ENCODE measurements around the gene THSD1. TPM values are rescaled to one million over a fixed set of nuclear protein-coding genes. Genes with fewer than 3 reads are reported as not detected.
"Not testable (repeated sequence)": the region's sequence is repeated elsewhere in the genome, so short reads cannot be mapped to it uniquely, and the experiment has no call there.

The THSD1 gene
- polyA plus RNA-seq, 3 donors: 7.5 to 8.0 (median 7.8) TPM

GRCh38 chr13:52411629-52412028, 5.7 kb upstream of the THSD1 start:
- no peak for DNase-seq (ENCODE audit: low read depth in 3 of 3, low spot score in 2 of 3)

GRCh38 chr13:52408071-52408658, 2.2 kb upstream of the THSD1 start:
- not testable (repeated sequence) for DNase-seq (ENCODE audit: low read depth in 3 of 3, low spot score in 2 of 3)

GRCh38 chr13:52407436-52407835, 1.5 kb upstream of the THSD1 start:
- DNase-seq (ENCODE audit: low read depth in 3 of 3, low spot score in 2 of 3): not testable (repeated sequence)

- no peak for DNase-seq (ENCODE audit: low read depth in 3 of 3, low spot score in 2 of 3)
Measured at GRCh38 chr13:52406629-52407028, 657 bp upstream of the THSD1 start.

GRCh38 chr13:52405369-52405766, 604 bp downstream of the THSD1 start:
- no peak for DNase-seq (ENCODE audit: low read depth in 3 of 3, low spot score in 2 of 3)

GRCh38 chr13:52399708-52400107, 6.3 kb downstream of the THSD1 start:
- DNase-seq (ENCODE audit: low read depth in 3 of 3, low spot score in 2 of 3): no peak

GRCh38 chr13:52399046-52399445, 6.9 kb downstream of the THSD1 start:
- no peak for DNase-seq (ENCODE audit: low read depth in 3 of 3, low spot score in 2 of 3)

- no peak for DNase-seq (ENCODE audit: low read depth in 3 of 3, low spot score in 2 of 3)
Measured at GRCh38 chr13:52395704-52396103, 10.3 kb downstream of the THSD1 start.

GRCh38 chr13:52394586-52394985, 11.4 kb downstream of the THSD1 start:
- no peak for DNase-seq (ENCODE audit: low read depth in 3 of 3, low spot score in 2 of 3)

GRCh38 chr13:52393572-52394357, 12.2 kb downstream of the THSD1 start:
- DNase-seq (ENCODE audit: low read depth in 3 of 3, low spot score in 2 of 3): no peak

- no peak for DNase-seq (ENCODE audit: low read depth in 3 of 3, low spot score in 2 of 3)
Measured at GRCh38 chr13:52387721-52388120, 18.3 kb downstream of the THSD1 start.

- DNase-seq (ENCODE audit: low read depth in 3 of 3, low spot score in 2 of 3): no peak
Measured at GRCh38 chr13:52385870-52386269, 20.1 kb downstream of the THSD1 start.

- DNase-seq (ENCODE audit: low read depth in 3 of 3, low spot score in 2 of 3): no peak
Measured at GRCh38 chr13:52383366-52383765, 22.6 kb downstream of the THSD1 start.

- no peak for DNase-seq (ENCODE audit: low read depth in 3 of 3, low spot score in 2 of 3)
Measured at GRCh38 chr13:52378312-52378711, 27.7 kb downstream of the THSD1 start.

GRCh38 chr13:52377898-52378297, 28.1 kb downstream of the THSD1 start:
- DNase-seq (ENCODE audit: low read depth in 3 of 3, low spot score in 2 of 3): no peak

- no peak for DNase-seq (ENCODE audit: low read depth in 3 of 3, low spot score in 2 of 3)
Measured at GRCh38 chr13:52374873-52375411, 31.0 kb downstream of the THSD1 start.

GRCh38 chr13:52374389-52374788, 31.6 kb downstream of the THSD1 start:
- DNase-seq (ENCODE audit: low read depth in 3 of 3, low spot score in 2 of 3): no peak

GRCh38 chr13:52373277-52373676, 32.7 kb downstream of the THSD1 start:
- not testable (repeated sequence) for DNase-seq (ENCODE audit: low read depth in 3 of 3, low spot score in 2 of 3)

GRCh38 chr13:52371736-52372247, 34.2 kb downstream of the THSD1 start:
- DNase-seq (ENCODE audit: low read depth in 3 of 3, low spot score in 2 of 3): no peak

- DNase-seq (ENCODE audit: low read depth in 3 of 3, low spot score in 2 of 3): no peak
Measured at GRCh38 chr13:52366291-52366690, 39.7 kb downstream of the THSD1 start.

- DNase-seq (ENCODE audit: low read depth in 3 of 3, low spot score in 2 of 3): not testable (repeated sequence)
Measured at GRCh38 chr13:52362169-52362887, 43.6 kb downstream of the THSD1 start.

All from right renal cortex interstitium (tissue), 3 donors.